ENCODE measurements around the gene HECW1. TPM values are rescaled to one million over a fixed set of nuclear protein-coding genes. Genes with fewer than 3 reads are reported as not detected.

Gene HECW1
- total RNA-seq, 1 experiment from 2014 or later: 1.8 TPM

DNA sequence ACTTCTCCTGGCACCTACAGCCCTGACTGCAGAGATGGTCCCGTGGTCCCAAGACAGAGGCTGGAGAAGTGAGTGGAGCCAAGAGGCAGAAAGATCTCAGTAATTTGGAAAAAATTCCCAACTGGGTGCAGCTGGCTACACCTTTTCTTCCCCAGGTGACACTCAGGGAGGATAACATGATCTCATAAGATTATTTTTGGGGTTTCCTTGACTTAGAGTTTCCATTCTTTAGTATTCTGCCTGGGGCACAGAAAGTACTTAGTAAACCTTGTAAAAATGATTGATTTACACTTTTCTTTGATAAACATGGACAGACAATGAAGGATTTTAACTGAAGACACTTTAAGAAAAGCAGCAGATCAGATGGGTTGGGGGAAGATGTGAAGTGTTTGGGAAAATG, 38.6 kb downstream of the HECW1 start:
- Histone ChIP-seq H3K4me1 (no peaks in the 10 kb centered on the region), H3K9me3 (no peaks in the 10 kb centered on the region; the same call in 1 of the 2 replicates), H3K27me3 (replicated peaks; ENCODE audit: control insufficient read depth, insufficient read depth, low read length) (no peaks in the 10 kb centered on the region), H3K36me3 (ENCODE audit: control insufficient read depth, insufficient read depth, low read length) (no peaks in the 10 kb centered on the region), H3K4me3 (ENCODE audit: low read depth, low read length) (no peak overlapping the region)
- ChIA-PET POLR2A (no interaction called here), CTCF (no interaction called here)
- TF ChIP-seq, protein P1, sequence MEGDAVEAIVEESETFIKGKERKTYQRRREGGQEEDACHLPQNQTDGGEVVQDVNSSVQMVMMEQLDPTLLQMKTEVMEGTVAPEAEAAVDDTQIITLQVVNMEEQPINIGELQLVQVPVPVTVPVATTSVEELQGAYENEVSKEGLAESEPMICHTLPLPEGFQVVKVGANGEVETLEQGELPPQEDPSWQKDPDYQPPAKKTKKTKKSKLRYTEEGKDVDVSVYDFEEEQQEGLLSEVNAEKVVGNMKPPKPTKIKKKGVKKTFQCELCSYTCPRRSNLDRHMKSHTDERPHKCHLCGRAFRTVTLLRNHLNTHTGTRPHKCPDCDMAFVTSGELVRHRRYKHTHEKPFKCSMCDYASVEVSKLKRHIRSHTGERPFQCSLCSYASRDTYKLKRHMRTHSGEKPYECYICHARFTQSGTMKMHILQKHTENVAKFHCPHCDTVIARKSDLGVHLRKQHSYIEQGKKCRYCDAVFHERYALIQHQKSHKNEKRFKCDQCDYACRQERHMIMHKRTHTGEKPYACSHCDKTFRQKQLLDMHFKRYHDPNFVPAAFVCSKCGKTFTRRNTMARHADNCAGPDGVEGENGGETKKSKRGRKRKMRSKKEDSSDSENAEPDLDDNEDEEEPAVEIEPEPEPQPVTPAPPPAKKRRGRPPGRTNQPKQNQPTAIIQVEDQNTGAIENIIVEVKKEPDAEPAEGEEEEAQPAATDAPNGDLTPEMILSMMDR (IDR thresholded peaks at IDR 0.05; ENCODE audit: insufficient read depth in 1 of 2, low read depth in 1 of 2, low read length in 1 of 2, severe bottlenecking in 1 of 2, unreplicated experiment in 1 of 2): no peak
- no peak overlapping the region for H3K4me3 Mint-ChIP-seq (ENCODE audit: unreplicated experiment)
- no peak for DNase-seq
- H3K27ac Mint-ChIP-seq (ENCODE audit: unreplicated experiment): no peak overlapping the region
- H3K36me3 Mint-ChIP-seq (ENCODE audit: insufficient read depth, unreplicated experiment): no peaks in the 10 kb centered on the region
- BruUV-seq (replicated peaks): no TSS peak
- H3K9me3 Mint-ChIP-seq (ENCODE audit: unreplicated experiment): no peaks in the 10 kb centered on the region
- intact Hi-C loops (cut with micrococcal nuclease; ENCODE audit: unreplicated experiment): no loop called here
- H3K4me1 Mint-ChIP-seq (ENCODE audit: low read depth, unreplicated experiment): no peaks in the 10 kb centered on the region
- peaks cover 18% of the 10 kb centered on the region for H3K27me3 Mint-ChIP-seq (ENCODE audit: insufficient read depth, unreplicated experiment)

DNA sequence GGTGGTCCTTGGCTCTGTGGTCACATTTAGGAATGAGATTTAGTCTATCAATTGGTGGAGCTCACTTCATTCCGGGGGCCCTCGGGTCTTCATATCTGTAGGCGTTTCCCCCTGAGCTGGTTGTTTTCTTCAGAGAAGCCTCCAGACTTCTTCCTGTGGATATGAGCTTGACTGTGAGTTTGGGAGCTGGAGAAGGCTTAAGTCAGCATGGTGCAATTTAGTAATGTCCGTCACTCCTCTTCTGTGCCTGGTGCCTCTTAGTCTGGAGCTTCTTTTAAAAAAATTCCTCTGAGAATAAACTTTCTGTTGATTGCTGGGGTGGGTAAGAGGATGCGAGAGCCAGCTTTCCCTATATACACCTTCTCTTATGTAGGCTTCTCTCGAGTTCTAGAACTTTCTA, 40.2 kb downstream of the HECW1 start:
- BruUV-seq (replicated peaks): no TSS peak
- no peaks in the 10 kb centered on the region for H3K27me3 ChIP-seq (replicated peaks; ENCODE audit: control insufficient read depth, insufficient read depth, low read length)
- DNase-seq: no peak
- H3K4me3 ChIP-seq (ENCODE audit: low read depth, low read length): no peak overlapping the region
- intact Hi-C loops (cut with micrococcal nuclease; ENCODE audit: unreplicated experiment): no loop called here
- Mint-ChIP-seq H3K9me3 (ENCODE audit: unreplicated experiment) (no peaks in the 10 kb centered on the region), H3K4me3 (ENCODE audit: unreplicated experiment) (no peak overlapping the region), H3K27me3 (ENCODE audit: insufficient read depth, unreplicated experiment) (peaks cover 14% of the 10 kb centered on the region), H3K27ac (ENCODE audit: unreplicated experiment) (no peak overlapping the region), H3K36me3 (ENCODE audit: insufficient read depth, unreplicated experiment) (no peaks in the 10 kb centered on the region), H3K4me1 (ENCODE audit: low read depth, unreplicated experiment) (no peaks in the 10 kb centered on the region)
- POLR2A ChIA-PET: no interaction called here
- no peaks in the 10 kb centered on the region for H3K36me3 ChIP-seq (ENCODE audit: control insufficient read depth, insufficient read depth, low read length)
- no peaks in the 10 kb centered on the region for H3K9me3 ChIP-seq
- TF ChIP-seq, protein P1 (IDR thresholded peaks at IDR 0.05; ENCODE audit: insufficient read depth in 1 of 2, low read depth in 1 of 2, low read length in 1 of 2, severe bottlenecking in 1 of 2, unreplicated experiment in 1 of 2): no peak
- CTCF ChIA-PET: no interaction called here
- H3K4me1 ChIP-seq: no peaks in the 10 kb centered on the region

DNA sequence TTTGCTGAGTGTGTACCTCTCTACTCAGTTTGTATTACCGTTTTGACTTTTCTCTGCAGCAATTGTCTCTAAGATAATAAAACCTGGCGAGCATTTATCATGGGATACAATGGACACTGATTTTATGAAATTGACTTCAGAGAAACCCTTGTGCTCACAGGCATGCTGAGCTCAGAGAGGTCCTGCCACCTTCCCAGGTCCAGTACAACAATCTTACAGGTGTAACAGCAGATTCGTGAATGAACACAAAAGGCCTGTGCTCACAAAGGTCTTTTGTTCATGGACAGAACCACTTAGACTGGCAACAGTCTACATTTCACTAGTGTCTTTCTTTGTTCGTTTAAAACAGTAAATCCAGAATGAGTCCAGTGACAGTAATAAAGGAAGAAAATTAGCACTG, 43.2 kb downstream of the HECW1 start:
- no TSS peak for BruUV-seq (replicated peaks)
- H3K9me3 Mint-ChIP-seq (ENCODE audit: unreplicated experiment): no peaks in the 10 kb centered on the region
- no peak overlapping the region for H3K27ac Mint-ChIP-seq (ENCODE audit: unreplicated experiment)
- no peak overlapping the region for H3K4me3 ChIP-seq (ENCODE audit: low read depth, low read length)
- TF ChIP-seq, protein P1 (IDR thresholded peaks at IDR 0.05; ENCODE audit: insufficient read depth in 1 of 2, low read depth in 1 of 2, low read length in 1 of 2, severe bottlenecking in 1 of 2, unreplicated experiment in 1 of 2): no peak
- H3K27me3 ChIP-seq (replicated peaks; ENCODE audit: control insufficient read depth, insufficient read depth, low read length): no peaks in the 10 kb centered on the region
- DNase-seq: no peak
- no peaks in the 10 kb centered on the region for H3K36me3 ChIP-seq (ENCODE audit: control insufficient read depth, insufficient read depth, low read length)
- no peaks in the 10 kb centered on the region for H3K4me1 ChIP-seq
- intact Hi-C loops (cut with micrococcal nuclease; ENCODE audit: unreplicated experiment): no loop called here
- no peak overlapping the region for H3K4me3 Mint-ChIP-seq (ENCODE audit: unreplicated experiment)
- H3K27me3 Mint-ChIP-seq (ENCODE audit: insufficient read depth, unreplicated experiment): peaks cover 19% of the 10 kb centered on the region
- H3K36me3 Mint-ChIP-seq (ENCODE audit: insufficient read depth, unreplicated experiment): no peaks in the 10 kb centered on the region
- POLR2A ChIA-PET: no interaction called here
- no peaks in the 10 kb centered on the region for H3K4me1 Mint-ChIP-seq (ENCODE audit: low read depth, unreplicated experiment)
- CTCF ChIA-PET: no interaction called here
- no peaks in the 10 kb centered on the region for H3K9me3 ChIP-seq
